A673 (cell line): Measurements from ENCODE around the gene C20orf96. TPM values are rescaled to one million over a fixed set of nuclear protein-coding genes. Genes with fewer than 3 reads are reported as not detected.

Source experiments
- BruUV-seq: library from RNA; stranded (reverse); fragments of 400-500 nt; replicated peaks from 2 replicates; lab custom pipeline; 2021; lab: Mats Ljungman, UMichigan
- CTCF ChIA-PET: fragments of 300-600 bp; sonication (Branson Sonifier 250); formaldehyde crosslinking; loops from one replicate; lab custom pipeline; 2022; ENCODE audit warnings: antibody characterized with exemption; lab: Charles Lee
- POLR2A ChIA-PET: fragments of 300-600 bp; sonication (Branson Sonifier 250); formaldehyde crosslinking; loops from one replicate; lab custom pipeline; 2022; ENCODE audit warnings: antibody characterized with exemption; ENCODE audit not compliant: low non-redundant PET; lab: Charles Lee
- DNase-seq: peaks from one replicate; pipeline ENCODE4 v3.0.0-alpha.2; 2015; ENCODE audit warnings: low spot score
- H3K27ac ChIP-seq: fragments of 200-600 bp; sonication (generic); 2 replicates; pipeline ENCODE4 v1.5.1; 2016; ENCODE audit warnings: mixed run types, low read depth, mild to moderate bottlenecking, mixed read lengths, antibody characterized with exemption, low read length; ENCODE audit not compliant: poor library complexity, severe bottlenecking
- H3K27me3 ChIP-seq: fragments of 200-600 bp; sonication (generic); replicated peaks from 2 replicates; pipeline ENCODE4 v1.6.1; 2017; ENCODE audit warnings: mixed run types, low read depth, mild to moderate bottlenecking, mixed read lengths, antibody characterized with exemption, low read length; ENCODE audit not compliant: insufficient read depth, poor library complexity
- H3K36me3 ChIP-seq: fragments of 200-600 bp; sonication (generic); 2 replicates; pipeline ENCODE4 v1.6.1; 2016; ENCODE audit warnings: mixed run types, mild to moderate bottlenecking, mixed read lengths, antibody characterized with exemption, low read length; ENCODE audit not compliant: insufficient read depth, poor library complexity, severe bottlenecking
- H3K4me1 ChIP-seq: fragments of 200-600 bp; sonication (generic); 2 replicates; pipeline ENCODE4 v1.6.1; 2017; ENCODE audit warnings: mixed run types, mild to moderate bottlenecking, mixed read lengths, antibody characterized with exemption, low read length; ENCODE audit not compliant: insufficient read depth, poor library complexity, severe bottlenecking
- H3K4me3 ChIP-seq: fragments of 200-600 bp; sonication (generic); 2 replicates; pipeline ENCODE4 v1.5.1; 2016; ENCODE audit warnings: low read depth, mixed run types, mild to moderate bottlenecking, mixed read lengths, low read length; ENCODE audit not compliant: poor library complexity, severe bottlenecking
- H3K9me3 ChIP-seq: fragments of 200-600 bp; sonication (generic); 2 replicates; pipeline ENCODE4 v1.6.1; 2016; ENCODE audit warnings: mixed run types, low read depth, mild to moderate bottlenecking, mixed read lengths, antibody characterized with exemption, low read length; ENCODE audit not compliant: poor library complexity, severe bottlenecking
- EZH2 ChIP-seq: fragments of 200-600 bp; sonication (generic); IDR thresholded peaks from 2 replicates; pipeline ENCODE4 v1.6.1; 2017; ENCODE audit warnings: borderline replicate concordance, low read depth, mild to moderate bottlenecking, mixed read lengths, antibody characterized with exemption, low read length; ENCODE audit not compliant: poor library complexity, severe bottlenecking
- intact Hi-C: fragments of 100-400 bp; cut with micrococcal nuclease; formaldehyde crosslinking; loops from one replicate; pipeline ENCODE4 v1.10.0; 2022; ENCODE audit not compliant: unreplicated experiment
- total RNA-seq: library from RNA; stranded (reverse); gene quantifications from 2 replicates; pipeline ENCODE4 v1.2.3, GENCODE V29; 2021
- TF ChIP-seq, protein P1 (sequence below): fragments of 300-800, 200-600 bp; sonication (generic); conservative IDR thresholded peaks from 2 replicates; pipeline ENCODE4 v1.5.1; 2017; ENCODE audit warnings: low read depth, mild to moderate bottlenecking, antibody characterized with exemption, low read length, moderate library complexity, mixed read lengths

C20orf96 gene
- total RNA-seq, 1 experiment from 2014 or later: 21.7 TPM

DNA sequence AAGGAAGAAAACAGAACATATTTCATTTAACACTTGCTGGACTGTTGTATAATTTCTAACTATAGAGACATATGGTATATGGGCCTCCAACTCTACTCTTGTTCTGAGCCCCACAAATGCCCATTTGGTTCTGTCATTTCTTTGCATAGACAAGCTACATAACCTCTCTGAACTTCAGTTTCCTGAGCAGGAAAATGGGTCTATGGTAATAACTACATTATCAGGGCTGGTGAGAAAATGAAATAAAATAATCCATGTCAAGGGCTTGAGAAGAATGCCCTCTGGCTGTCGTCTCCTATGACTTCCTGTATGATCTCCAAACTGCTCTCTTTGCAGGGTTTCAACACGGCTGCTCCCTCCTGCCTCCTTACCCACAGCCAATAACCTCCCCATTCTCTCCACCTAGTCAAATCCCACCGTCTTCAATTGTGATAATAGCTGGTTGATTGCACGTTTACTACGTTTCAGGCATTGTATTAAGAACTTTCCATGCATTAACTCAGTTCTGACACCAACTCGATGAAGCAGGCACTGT, 18.8 kb upstream of the C20orf96 start:
- TF ChIP-seq, protein P1, sequence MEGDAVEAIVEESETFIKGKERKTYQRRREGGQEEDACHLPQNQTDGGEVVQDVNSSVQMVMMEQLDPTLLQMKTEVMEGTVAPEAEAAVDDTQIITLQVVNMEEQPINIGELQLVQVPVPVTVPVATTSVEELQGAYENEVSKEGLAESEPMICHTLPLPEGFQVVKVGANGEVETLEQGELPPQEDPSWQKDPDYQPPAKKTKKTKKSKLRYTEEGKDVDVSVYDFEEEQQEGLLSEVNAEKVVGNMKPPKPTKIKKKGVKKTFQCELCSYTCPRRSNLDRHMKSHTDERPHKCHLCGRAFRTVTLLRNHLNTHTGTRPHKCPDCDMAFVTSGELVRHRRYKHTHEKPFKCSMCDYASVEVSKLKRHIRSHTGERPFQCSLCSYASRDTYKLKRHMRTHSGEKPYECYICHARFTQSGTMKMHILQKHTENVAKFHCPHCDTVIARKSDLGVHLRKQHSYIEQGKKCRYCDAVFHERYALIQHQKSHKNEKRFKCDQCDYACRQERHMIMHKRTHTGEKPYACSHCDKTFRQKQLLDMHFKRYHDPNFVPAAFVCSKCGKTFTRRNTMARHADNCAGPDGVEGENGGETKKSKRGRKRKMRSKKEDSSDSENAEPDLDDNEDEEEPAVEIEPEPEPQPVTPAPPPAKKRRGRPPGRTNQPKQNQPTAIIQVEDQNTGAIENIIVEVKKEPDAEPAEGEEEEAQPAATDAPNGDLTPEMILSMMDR: peak; percentile 18; the same call in 1 of the 2 replicates
- no peak for TF ChIP-seq EZH2
- Histone ChIP-seq H3K9me3 (no peaks in the 10 kb centered on the region), H3K4me1 (peaks cover 32% of the 10 kb centered on the region), H3K27me3 (no peaks in the 10 kb centered on the region), H3K4me3 (peak overlapping the region; percentile 42), H3K27ac (peak overlapping the region; percentile 94), H3K36me3 (no peaks in the 10 kb centered on the region)
- intact Hi-C loops: no loop called here
- ChIA-PET CTCF (interaction anchor here (0.5 kb wide), 1 partner anchor 337 kb away, joined by 3 read pairs; no protein-coding TSS in a partner anchor), POLR2A (no interaction called here)
- BruUV-seq: TSS peak; percentile 98
- DNase-seq: no peak

DNA sequence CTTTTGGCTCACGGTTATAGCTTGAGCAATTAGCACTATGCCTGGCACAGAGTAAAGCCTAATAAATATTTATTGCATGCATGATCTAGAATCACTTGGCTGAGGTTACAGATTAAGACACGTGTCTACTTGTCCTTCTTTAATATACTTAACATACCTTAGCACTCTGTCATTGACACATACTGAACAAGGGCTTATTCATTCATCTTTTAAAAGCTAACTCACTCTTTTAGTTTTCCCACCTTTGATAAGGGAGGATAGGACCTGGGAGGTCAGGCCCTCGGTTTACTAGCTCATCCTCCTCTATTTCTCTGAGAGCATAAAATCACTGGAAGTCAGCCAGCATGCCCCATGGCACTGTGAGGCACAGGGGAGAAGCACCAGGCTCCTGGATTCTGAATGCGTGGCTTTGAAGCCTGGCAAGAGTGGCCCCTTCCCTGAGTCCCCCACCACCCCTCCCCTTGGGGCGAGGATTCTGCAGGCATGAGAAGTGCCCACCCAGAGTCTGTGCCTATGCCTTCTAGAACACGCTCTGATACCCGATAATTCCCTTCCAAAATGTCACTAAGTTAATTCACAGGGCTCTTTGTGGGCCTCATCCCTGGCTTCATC, 18.0 kb upstream of the C20orf96 start:
- no peaks in the 10 kb centered on the region for H3K9me3 ChIP-seq
- no peak for DNase-seq
- CTCF ChIA-PET: no interaction called here
- no peaks in the 10 kb centered on the region for H3K36me3 ChIP-seq
- TF ChIP-seq EZH2: no peak
- TF ChIP-seq, protein P1: no peak
- POLR2A ChIA-PET: no interaction called here
- H3K4me1 ChIP-seq: peaks cover 27% of the 10 kb centered on the region
- BruUV-seq: no TSS peak
- intact Hi-C loops: no loop called here
- no peaks in the 10 kb centered on the region for H3K27me3 ChIP-seq
- H3K27ac ChIP-seq: peak overlapping the region; percentile 94
- H3K4me3 ChIP-seq: no peak overlapping the region

DNA sequence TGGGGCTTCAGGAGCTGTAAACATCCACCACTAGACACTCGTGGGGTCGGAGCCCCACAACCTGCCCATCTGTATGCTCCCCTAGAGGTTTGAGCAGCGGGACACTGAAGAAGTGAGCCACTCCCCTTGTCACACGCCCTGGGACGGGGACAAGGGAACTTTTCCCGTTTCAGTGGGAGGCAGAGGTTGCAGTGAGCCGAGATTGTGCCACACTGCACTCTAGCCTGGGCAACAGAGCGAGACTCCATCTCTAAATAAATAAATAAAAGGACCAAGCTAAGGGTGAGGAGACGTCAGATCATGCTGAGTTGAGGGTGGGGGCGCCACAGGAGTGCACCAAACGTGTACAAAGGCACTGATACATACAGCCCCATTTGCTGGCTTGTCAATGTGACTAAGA, 15.2 kb upstream of the C20orf96 start:
- Histone ChIP-seq H3K9me3 (no peaks in the 10 kb centered on the region), H3K27ac (no peak overlapping the region), H3K4me1 (peaks cover 41% of the 10 kb centered on the region), H3K36me3 (no peaks in the 10 kb centered on the region), H3K27me3 (no peaks in the 10 kb centered on the region), H3K4me3 (no peak overlapping the region)
- BruUV-seq: no TSS peak
- intact Hi-C loops: no loop called here
- DNase-seq: no peak
- ChIA-PET CTCF (no interaction called here), POLR2A (interaction anchor here (0.7 kb wide), 1 partner anchor 8 kb away, joined by 7 read pairs; no protein-coding TSS in a partner anchor)
- TF ChIP-seq, protein P1: no peak
- no peak for TF ChIP-seq EZH2
